ENCODE results near the gene AFDN.

- TF ChIP-seq EZH2 (IDR thresholded peaks at IDR 0.05; ENCODE audit: low read length, missing control alignments), result no peak
- TF ChIP-seq, protein P1, sequence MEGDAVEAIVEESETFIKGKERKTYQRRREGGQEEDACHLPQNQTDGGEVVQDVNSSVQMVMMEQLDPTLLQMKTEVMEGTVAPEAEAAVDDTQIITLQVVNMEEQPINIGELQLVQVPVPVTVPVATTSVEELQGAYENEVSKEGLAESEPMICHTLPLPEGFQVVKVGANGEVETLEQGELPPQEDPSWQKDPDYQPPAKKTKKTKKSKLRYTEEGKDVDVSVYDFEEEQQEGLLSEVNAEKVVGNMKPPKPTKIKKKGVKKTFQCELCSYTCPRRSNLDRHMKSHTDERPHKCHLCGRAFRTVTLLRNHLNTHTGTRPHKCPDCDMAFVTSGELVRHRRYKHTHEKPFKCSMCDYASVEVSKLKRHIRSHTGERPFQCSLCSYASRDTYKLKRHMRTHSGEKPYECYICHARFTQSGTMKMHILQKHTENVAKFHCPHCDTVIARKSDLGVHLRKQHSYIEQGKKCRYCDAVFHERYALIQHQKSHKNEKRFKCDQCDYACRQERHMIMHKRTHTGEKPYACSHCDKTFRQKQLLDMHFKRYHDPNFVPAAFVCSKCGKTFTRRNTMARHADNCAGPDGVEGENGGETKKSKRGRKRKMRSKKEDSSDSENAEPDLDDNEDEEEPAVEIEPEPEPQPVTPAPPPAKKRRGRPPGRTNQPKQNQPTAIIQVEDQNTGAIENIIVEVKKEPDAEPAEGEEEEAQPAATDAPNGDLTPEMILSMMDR (conservative IDR thresholded peaks at IDR 0.05 in 1 of 2, IDR thresholded peaks at IDR 0.05 in 1 of 2; ENCODE audit: low read depth in 1 of 2, low read length in 2 of 2), result no peak
These were observed 32.3 kb upstream of the AFDN start for GRCh38 chr6:167794161-167795157.
